Caco-2 (cell line): ENCODE results near the gene BLNK. TPM values are rescaled to one million over a fixed set of nuclear protein-coding genes. Genes with fewer than 3 reads are reported as not detected.

Source experiments
- BruUV-seq: library from RNA; stranded (reverse); fragments of 400-500 nt; replicated peaks from 2 replicates; lab custom pipeline; 2021; lab: Mats Ljungman, UMichigan
- CTCF ChIA-PET: fragments of 300-600 bp; sonication (Branson Sonifier 250); formaldehyde crosslinking; loops from one replicate; lab custom pipeline; 2022; ENCODE audit warnings: antibody characterized with exemption; lab: Charles Lee
- POLR2A ChIA-PET: fragments of 300-600 bp; sonication (Branson Sonifier 250); formaldehyde crosslinking; loops from one replicate; lab custom pipeline; 2022; ENCODE audit warnings: antibody characterized with exemption; lab: Charles Lee
- DNase-seq, 2 experiments: peaks; one replicate each; pipeline versions ENCODE4 v3.0.0 to v3.0.0-alpha.2; 2020 to 2022
- H3K27me3 ChIP-seq: replicated peaks from 2 replicates; pipeline ENCODE4 v1.6.0; 2011; ENCODE audit warnings: low read length; ENCODE audit not compliant: control insufficient read depth, insufficient read depth
- H3K36me3 ChIP-seq: 2 replicates; pipeline ENCODE4 v1.5.1; 2011; ENCODE audit warnings: low read length; ENCODE audit not compliant: control insufficient read depth, insufficient read depth
- H3K4me1 ChIP-seq: fragments of 250-450 bp; sonication (Bioruptor Pico); 2 replicates; pipeline ENCODE4 v1.5.1; 2020; ENCODE audit warnings: mild to moderate bottlenecking
- H3K4me3 ChIP-seq: 2 replicates; pipeline ENCODE4 v1.5.1; 2011; ENCODE audit warnings: low read depth, mild to moderate bottlenecking, control low read depth, low read length
- H3K9me3 ChIP-seq: fragments of 250-450 bp; sonication (Bioruptor Pico); 2 replicates; pipeline ENCODE4 v1.5.1; 2020; ENCODE audit warnings: mild to moderate bottlenecking, moderate library complexity
- H3K27ac Mint-ChIP-seq: one replicate; pipeline ENCODE4 v1.8.0; 2022; ENCODE audit warnings: mixed read lengths; ENCODE audit not compliant: unreplicated experiment
- H3K27me3 Mint-ChIP-seq: one replicate; pipeline ENCODE4 v1.8.0; 2022; ENCODE audit warnings: mixed read lengths; ENCODE audit not compliant: insufficient read depth, unreplicated experiment
- H3K36me3 Mint-ChIP-seq: one replicate; pipeline ENCODE4 v1.8.0; 2022; ENCODE audit warnings: mild to moderate bottlenecking, mixed read lengths; ENCODE audit not compliant: insufficient read depth, unreplicated experiment
- H3K4me1 Mint-ChIP-seq: one replicate; pipeline ENCODE4 v1.8.0; 2022; ENCODE audit warnings: low read depth, mixed read lengths; ENCODE audit not compliant: unreplicated experiment
- H3K4me3 Mint-ChIP-seq: one replicate; pipeline ENCODE4 v1.8.0; 2022; ENCODE audit warnings: mild to moderate bottlenecking, moderate library complexity, mixed read lengths; ENCODE audit not compliant: unreplicated experiment
- H3K9me3 Mint-ChIP-seq: one replicate; pipeline ENCODE4 v1.8.0; 2022; ENCODE audit warnings: mixed read lengths; ENCODE audit not compliant: unreplicated experiment
- CTCF ChIP-seq, 2 experiments: fragments of 200-600 bp in 1 of 2; IDR thresholded peaks; 1 replicate in 1 of 2; 2 replicates in 1 of 2; pipeline versions ENCODE4 v1.5.1 to v1.8.0; 2011 to 2022; ENCODE audit warnings: antibody characterized with exemption in 1 of 2, control low read depth in 1 of 2, inconsistent platforms in 1 of 2, low read depth in 1 of 2, low read length in 1 of 2, mild to moderate bottlenecking in 1 of 2, moderate library complexity in 1 of 2; ENCODE audit not compliant: insufficient read depth in 1 of 2, severe bottlenecking in 1 of 2, unreplicated experiment in 1 of 2
- intact Hi-C: fragments of 100-400 bp; cut with micrococcal nuclease; formaldehyde crosslinking; loops from one replicate; pipeline ENCODE4 v1.10.0; 2022; ENCODE audit not compliant: unreplicated experiment
- total RNA-seq: library from RNA; stranded (reverse); gene quantifications from 2 replicates; pipeline ENCODE4 v1.2.3, GENCODE V29; 2022

Gene BLNK
- total RNA-seq, 1 experiment from 2014 or later, result 0.36 TPM

GRCh38 chr10:96275685-96276418, 4.5 kb upstream of the BLNK start:
- Mint-ChIP-seq H3K27me3 (no peaks in the 10 kb centered on the region), H3K9me3 (no peaks in the 10 kb centered on the region), H3K4me3 (no peak overlapping the region), H3K27ac (no peak overlapping the region), H3K36me3 (no peaks in the 10 kb centered on the region), H3K4me1 (peaks cover 5% of the 10 kb centered on the region)
- Histone ChIP-seq H3K4me3 (no peak overlapping the region), H3K27me3 (no peaks in the 10 kb centered on the region), H3K36me3 (no peaks in the 10 kb centered on the region), H3K9me3 (no peaks in the 10 kb centered on the region), H3K4me1 (peaks cover 12% of the 10 kb centered on the region)
- DNase-seq, result no peak
- no TSS peak for BruUV-seq
- no peak for TF ChIP-seq CTCF (IDR thresholded peaks at IDR 0.05; ENCODE audit: insufficient read depth in 1 of 2, low read depth in 1 of 2, low read length in 1 of 2, severe bottlenecking in 1 of 2, unreplicated experiment in 1 of 2)
- ChIA-PET POLR2A (no interaction called here), CTCF (no interaction called here)
- intact Hi-C loops, result no loop called here

GRCh38 chr10:96272316-96273280, 1.2 kb upstream of the BLNK start:
- BruUV-seq, result no TSS peak
- no peaks in the 10 kb centered on the region for H3K36me3 ChIP-seq
- Mint-ChIP-seq H3K4me1 (peaks cover 7% of the 10 kb centered on the region), H3K36me3 (no peaks in the 10 kb centered on the region), H3K27me3 (no peaks in the 10 kb centered on the region), H3K9me3 (no peaks in the 10 kb centered on the region), H3K27ac (no peak overlapping the region), H3K4me3 (no peak overlapping the region)
- H3K27me3 ChIP-seq, result no peaks in the 10 kb centered on the region
- ChIA-PET POLR2A (no interaction called here), CTCF (no interaction called here)
- H3K4me3 ChIP-seq, result no peak overlapping the region
- no peaks in the 10 kb centered on the region for H3K9me3 ChIP-seq
- peaks cover 12% of the 10 kb centered on the region for H3K4me1 ChIP-seq
- no peak for DNase-seq
- intact Hi-C loops, result no loop called here
- TF ChIP-seq CTCF (IDR thresholded peaks at IDR 0.05; ENCODE audit: insufficient read depth in 1 of 2, low read depth in 1 of 2, low read length in 1 of 2, severe bottlenecking in 1 of 2, unreplicated experiment in 1 of 2), result no peak

GRCh38 chr10:96270571-96270970, 798 bp downstream of the BLNK start:
- Histone ChIP-seq H3K9me3 (no peaks in the 10 kb centered on the region), H3K27me3 (no peaks in the 10 kb centered on the region), H3K36me3 (no peaks in the 10 kb centered on the region), H3K4me1 (peaks cover 16% of the 10 kb centered on the region), H3K4me3 (no peak overlapping the region)
- ChIA-PET CTCF (interaction anchor here (1.0 kb wide), 1 partner anchor 14 kb away, joined by 3 read pairs; no protein-coding TSS in a partner anchor), POLR2A (no interaction called here)
- no TSS peak for BruUV-seq
- Mint-ChIP-seq H3K4me1 (peaks cover 14% of the 10 kb centered on the region), H3K27me3 (no peaks in the 10 kb centered on the region), H3K4me3 (no peak overlapping the region), H3K36me3 (no peaks in the 10 kb centered on the region), H3K9me3 (no peaks in the 10 kb centered on the region), H3K27ac (no peak overlapping the region)
- DNase-seq, result no peak
- no peak for TF ChIP-seq CTCF (IDR thresholded peaks at IDR 0.05; ENCODE audit: insufficient read depth in 1 of 2, low read depth in 1 of 2, low read length in 1 of 2, severe bottlenecking in 1 of 2, unreplicated experiment in 1 of 2)
- intact Hi-C loops, result no loop called here
